Neural cell (in vitro differentiated cells): ENCODE results near the gene PATL2. TPM values are rescaled to one million over a fixed set of nuclear protein-coding genes. Genes with fewer than 3 reads are reported as not detected.
A peak's percentile ranks its signal among the peaks of the same experiment; 100 is the strongest.
"Not testable (repeated sequence)": the region's sequence is repeated elsewhere in the genome, so short reads cannot be mapped to it uniquely, and the experiment has no call there.

Source experiments
- H2AFZ ChIP-seq: fragments of 200-600, 300-800 bp; sonication (generic), shearing (Covaris generic); 2 replicates; pipeline ENCODE4 v1.6.0; 2014; ENCODE audit warnings: low read depth, mild to moderate bottlenecking, antibody characterized with exemption, low read length, moderate library complexity
- H3F3A ChIP-seq: fragments of 200-600 bp; shearing (Covaris generic); 2 replicates; pipeline ENCODE4 v1.6.1; 2016; ENCODE audit warnings: mild to moderate bottlenecking, moderate library complexity, mixed read lengths, antibody characterized with exemption, low read length; ENCODE audit not compliant: insufficient read depth, poor library complexity, severe bottlenecking
- H3K27ac ChIP-seq: fragments of 200-600, 300-800 bp; sonication (generic), shearing (Covaris generic); 2 replicates; pipeline ENCODE4 v1.5.1; 2014; ENCODE audit warnings: mild to moderate bottlenecking, low read length, moderate library complexity
- H3K27me3 ChIP-seq: fragments of 300-800, 200-600 bp; sonication (generic), shearing (Covaris generic); 2 replicates; pipeline ENCODE4 v1.6.0; 2014; ENCODE audit warnings: mild to moderate bottlenecking, low read depth, low read length, moderate library complexity; ENCODE audit not compliant: insufficient read depth
- H3K36me3 ChIP-seq: fragments of 300-800, 200-600 bp; sonication (generic), shearing (Covaris generic); 2 replicates; pipeline ENCODE4 v1.5.1; 2014; ENCODE audit warnings: mild to moderate bottlenecking, antibody characterized with exemption, low read length, moderate library complexity; ENCODE audit not compliant: insufficient read depth
- H3K4me2 ChIP-seq: fragments of 300-800, 200-600 bp; sonication (generic), shearing (Covaris generic); 2 replicates; pipeline ENCODE4 v1.6.0; 2014; ENCODE audit warnings: mild to moderate bottlenecking, low read length
- H3K4me3 ChIP-seq: fragments of 300-800, 200-600 bp; sonication (generic), shearing (Covaris generic); 2 replicates; pipeline ENCODE4 v1.5.1; 2014; ENCODE audit warnings: mild to moderate bottlenecking, low read length, moderate library complexity
- H3K79me2 ChIP-seq: fragments of 200-600 bp; shearing (Covaris generic); replicated peaks from 2 replicates; pipeline ENCODE4 v1.6.0; 2014; ENCODE audit warnings: mild to moderate bottlenecking, low read length, moderate library complexity; ENCODE audit not compliant: insufficient read depth
- H3K9ac ChIP-seq: fragments of 300-800, 200-600 bp; sonication (generic), shearing (Covaris generic); 2 replicates; pipeline ENCODE4 v1.6.1; 2016; ENCODE audit warnings: mild to moderate bottlenecking, low read length, mixed read lengths
- H3K9me2 ChIP-seq: fragments of 200-600 bp; shearing (Covaris generic); 2 replicates; pipeline ENCODE4 v1.6.1; 2016; ENCODE audit warnings: mild to moderate bottlenecking, low read length, mixed read lengths; ENCODE audit not compliant: insufficient read depth
- H3K9me3 ChIP-seq: fragments of 200-600, 300-800 bp; sonication (generic), shearing (Covaris generic); 2 replicates; pipeline ENCODE4 v1.6.1; 2016; ENCODE audit warnings: mild to moderate bottlenecking, mixed run types, low read length, moderate library complexity, mixed read lengths
- H4K20me1 ChIP-seq: fragments of 200-600 bp; shearing (Covaris generic); 2 replicates; pipeline ENCODE4 v1.6.1; 2016; ENCODE audit warnings: mild to moderate bottlenecking, mixed run types; ENCODE audit not compliant: insufficient read depth
- CTCF ChIP-seq: fragments of 450-650 bp; IDR thresholded peaks from 2 replicates; pipeline ENCODE4 v1.5.1; 2014; ENCODE audit warnings: antibody characterized with exemption, mild to moderate bottlenecking, moderate library complexity; ENCODE audit not compliant: poor library complexity, severe bottlenecking
- EP300 ChIP-seq: fragments of 450-650 bp; conservative IDR thresholded peaks from 2 replicates; pipeline ENCODE4 v1.6.1; 2014; ENCODE audit warnings: antibody characterized with exemption, mild to moderate bottlenecking, moderate library complexity; ENCODE audit not compliant: poor library complexity, severe bottlenecking
- EZH2 ChIP-seq: fragments of 200-600, 300-800 bp; shearing (Covaris generic), sonication (generic); IDR thresholded peaks from 2 replicates; pipeline ENCODE4 v1.6.1; 2014; ENCODE audit warnings: antibody characterized with exemption, low read length, borderline replicate concordance, mild to moderate bottlenecking; ENCODE audit not compliant: insufficient read depth, poor library complexity, severe bottlenecking
- MXI1 ChIP-seq: fragments of 450-650 bp; conservative IDR thresholded peaks from 2 replicates; pipeline ENCODE4 v1.6.1; 2014; ENCODE audit warnings: antibody characterized with exemption, mild to moderate bottlenecking; ENCODE audit not compliant: poor library complexity, severe bottlenecking
- POLR2AphosphoS5 ChIP-seq: IDR thresholded peaks from 2 replicates; pipeline ENCODE4 v1.6.1; 2012
- RAD21 ChIP-seq: fragments of 450-650 bp; conservative IDR thresholded peaks from 2 replicates; pipeline ENCODE4 v1.6.1; 2014; ENCODE audit warnings: antibody characterized with exemption, mild to moderate bottlenecking, moderate library complexity
- REST ChIP-seq: IDR thresholded peaks from 2 replicates; pipeline ENCODE4 v1.6.1; 2012; ENCODE audit warnings: borderline replicate concordance
- SMC3 ChIP-seq: fragments of 450-650 bp; conservative IDR thresholded peaks from 2 replicates; pipeline ENCODE4 v1.6.1; 2014; ENCODE audit warnings: antibody characterized with exemption, mild to moderate bottlenecking, moderate library complexity; ENCODE audit not compliant: poor library complexity
- TAF1 ChIP-seq: IDR thresholded peaks from 2 replicates; pipeline ENCODE4 v1.6.1; 2012; ENCODE audit warnings: low read depth
- polyA minus RNA-seq: library from RNA; depleted of rRNA, polyadenylated mRNA; stranded (reverse); fragments of >200 nt; gene quantifications from 2 replicates; pipeline ENCODE4 v1.2.3, GENCODE V29; 2014
- polyA plus RNA-seq: library from polyadenylated mRNA; depleted of rRNA; stranded (reverse); fragments of >200 nt; gene quantifications from 2 replicates; pipeline ENCODE4 v1.2.3, GENCODE V29; 2014

The PATL2 gene
- not detected in 2 replicates for polyA plus RNA-seq
- polyA minus RNA-seq, result not detected in 2 replicates

- TF ChIP-seq EP300 (peak; percentile 14), MXI1 (peak; percentile 44), SMC3 (no peak), RAD21 (no peak), TAF1 (peak; percentile 37), EZH2 (no peak), POLR2AphosphoS5 (peak; percentile 75), REST (no peak), CTCF (no peak)
- Histone ChIP-seq H3K9me3 (no peaks in the 10 kb centered on the region), H3K27me3 (peaks cover 10% of the 10 kb centered on the region), H3K9ac (peak within 1 kb of the TSS; percentile 51), H3K4me3 (peak within 1 kb of the TSS; percentile 78), H3K4me2 (peak within 1 kb of the TSS; percentile 92), H3F3A (peaks cover 7% of the 10 kb centered on the region), H3K9me2 (no peaks in the 10 kb centered on the region), H3K79me2 (no peaks in the 10 kb centered on the region), H2AFZ (peak within 1 kb of the TSS; percentile 52), H3K36me3 (no peaks in the 10 kb centered on the region), H4K20me1 (no peaks in the 10 kb centered on the region), H3K27ac (peak within 1 kb of the TSS; percentile 22)
These were observed at the start of gene PATL2, which contains the start of gene B2M for GRCh38 chr15:44711096-44711742. TSS of gene PATL2 (minus strand) at chr15:44711323. CDS start at chr15:44676490, 34,833 bp downstream. TSS of gene B2M (plus strand) at chr15:44711517. CDS start at chr15:44711547, 30 bp downstream.

- Histone ChIP-seq H3K36me3 (no peaks in the 10 kb centered on the region), H3K4me3 (no peak overlapping the region), H3K9me2 (no peaks in the 10 kb centered on the region), H3K27me3 (no peaks in the 10 kb centered on the region), H4K20me1 (no peaks in the 10 kb centered on the region), H3K4me2 (no peak overlapping the region), H3K9me3 (no peaks in the 10 kb centered on the region), H2AFZ (no peak overlapping the region), H3F3A (no peaks in the 10 kb centered on the region), H3K79me2 (no peaks in the 10 kb centered on the region), H3K27ac (no peak overlapping the region), H3K9ac (no peak overlapping the region)
- TF ChIP-seq POLR2AphosphoS5, result no peak
- TF ChIP-seq TAF1, result no peak
- no peak for TF ChIP-seq MXI1
- no peak for TF ChIP-seq REST
- TF ChIP-seq CTCF, result no peak
- no peak for TF ChIP-seq SMC3
- TF ChIP-seq EP300, result no peak
- no peak for TF ChIP-seq RAD21
- no peak for TF ChIP-seq EZH2
These were observed 42.2 kb upstream of the PATL2 start for GRCh38 chr15:44753345-44753744.

- H3K4me2 ChIP-seq, H3K9ac ChIP-seq, H3K4me3 ChIP-seq, H3K79me2 ChIP-seq, H3K27ac ChIP-seq, H3F3A ChIP-seq, H3K27me3 ChIP-seq, H3K9me3 ChIP-seq, H4K20me1 ChIP-seq, H3K36me3 ChIP-seq, H3K9me2 ChIP-seq, H2AFZ ChIP-seq: not testable (repeated sequence)
These were observed 32.3 kb upstream of the PATL2 start for GRCh38 chr15:44743454-44743853.
